Measurements from ENCODE around the gene GFER.

GFER gene

GRCh38 chr16:1980030-1980769, 3.8 kb upstream of the GFER start:
- TF ChIP-seq, protein P1, sequence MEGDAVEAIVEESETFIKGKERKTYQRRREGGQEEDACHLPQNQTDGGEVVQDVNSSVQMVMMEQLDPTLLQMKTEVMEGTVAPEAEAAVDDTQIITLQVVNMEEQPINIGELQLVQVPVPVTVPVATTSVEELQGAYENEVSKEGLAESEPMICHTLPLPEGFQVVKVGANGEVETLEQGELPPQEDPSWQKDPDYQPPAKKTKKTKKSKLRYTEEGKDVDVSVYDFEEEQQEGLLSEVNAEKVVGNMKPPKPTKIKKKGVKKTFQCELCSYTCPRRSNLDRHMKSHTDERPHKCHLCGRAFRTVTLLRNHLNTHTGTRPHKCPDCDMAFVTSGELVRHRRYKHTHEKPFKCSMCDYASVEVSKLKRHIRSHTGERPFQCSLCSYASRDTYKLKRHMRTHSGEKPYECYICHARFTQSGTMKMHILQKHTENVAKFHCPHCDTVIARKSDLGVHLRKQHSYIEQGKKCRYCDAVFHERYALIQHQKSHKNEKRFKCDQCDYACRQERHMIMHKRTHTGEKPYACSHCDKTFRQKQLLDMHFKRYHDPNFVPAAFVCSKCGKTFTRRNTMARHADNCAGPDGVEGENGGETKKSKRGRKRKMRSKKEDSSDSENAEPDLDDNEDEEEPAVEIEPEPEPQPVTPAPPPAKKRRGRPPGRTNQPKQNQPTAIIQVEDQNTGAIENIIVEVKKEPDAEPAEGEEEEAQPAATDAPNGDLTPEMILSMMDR (conservative IDR thresholded peaks at IDR 0.05): no peak
- no peak overlapping the region for H3K27ac ChIP-seq

- H3K27ac ChIP-seq: no peak overlapping the region
- TF ChIP-seq, protein P1 (conservative IDR thresholded peaks at IDR 0.05): no peak
Measured at GRCh38 chr16:1980770-1981087, 3.3 kb upstream of the GFER start.

DNA sequence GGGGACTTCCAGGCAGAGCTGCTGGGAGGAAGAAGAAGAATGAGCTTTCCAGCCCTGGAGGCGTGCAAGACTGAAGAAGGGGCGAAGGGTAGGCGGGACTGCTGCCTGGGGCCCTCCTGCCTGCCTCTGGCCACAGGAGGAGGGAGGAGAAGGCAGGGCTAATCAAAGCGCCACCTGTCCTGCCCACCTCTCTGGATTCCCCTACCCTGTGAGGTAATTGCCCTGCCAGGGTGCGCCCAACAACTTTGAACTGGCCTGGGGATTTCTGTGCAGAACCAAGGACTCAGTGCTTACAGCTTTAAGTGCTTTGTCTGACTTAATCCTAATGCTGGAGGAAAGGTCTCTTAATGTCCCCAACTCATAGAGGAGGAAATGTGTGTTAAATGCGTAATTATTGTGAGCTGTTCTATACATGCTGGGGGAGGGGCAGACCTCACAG, 2.6 kb upstream of the GFER start, which contains the start of gene NOXO1:
NOXO1 (minus strand) TSS at position 72 of the 439 bp plus-strand sequence. CDS start 290 bp downstream, outside the sequence.
- H3K27ac ChIP-seq: no peak within 1 kb of the TSS
- TF ChIP-seq, protein P1 (conservative IDR thresholded peaks at IDR 0.05): no peak

DNA sequence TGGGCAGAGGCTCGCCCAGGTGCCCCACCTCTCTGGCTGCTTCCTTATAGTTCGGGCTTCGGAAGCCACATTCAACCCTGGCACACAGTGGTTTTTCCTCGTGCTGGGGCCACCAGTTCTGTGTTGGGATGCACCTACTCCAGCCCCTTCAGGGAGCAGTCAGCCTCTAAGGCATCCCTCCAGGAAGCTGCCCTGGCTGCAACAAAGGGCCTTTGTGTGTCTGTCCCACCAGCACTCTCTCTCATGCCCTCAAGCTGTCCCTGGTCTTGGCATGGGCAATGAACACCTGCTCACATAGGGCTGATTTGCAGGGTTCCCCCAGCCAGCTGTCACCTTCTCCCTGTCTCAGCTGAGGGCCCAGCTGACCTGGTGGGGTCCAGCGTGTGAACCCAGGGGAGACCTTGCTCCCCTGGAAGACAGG, 2.0 kb upstream of the GFER start:
- TF ChIP-seq, protein P1 (conservative IDR thresholded peaks at IDR 0.05): no peak
- no peak overlapping the region for H3K27ac ChIP-seq

DNA sequence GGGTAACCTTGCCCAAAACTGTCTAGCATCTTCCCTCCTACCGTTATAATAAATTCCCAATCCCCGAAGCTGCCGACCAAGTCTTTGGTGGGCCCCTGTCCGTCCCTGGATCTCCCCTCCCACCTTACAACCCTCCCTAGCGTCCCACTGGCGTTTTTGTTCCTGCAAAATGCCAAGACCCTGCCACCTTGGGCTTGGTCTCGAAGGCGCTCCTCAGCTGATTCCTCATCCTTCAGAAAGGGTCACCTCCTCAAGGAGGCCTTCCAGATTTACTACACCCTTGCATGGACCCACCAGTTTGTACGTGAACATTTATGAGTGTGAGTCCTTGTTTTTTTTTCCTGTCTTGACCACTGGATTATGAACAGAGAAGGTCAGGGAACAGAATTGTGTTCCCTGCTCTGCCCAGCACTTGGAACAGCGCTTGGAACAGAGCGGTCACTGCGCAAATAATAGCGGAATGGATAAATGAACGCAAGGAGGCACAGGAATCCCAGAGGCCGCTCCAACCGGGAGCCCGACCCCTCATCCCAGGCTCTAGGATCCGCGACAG, 926 bp upstream of the GFER start:
- peak overlapping the region; percentile 81 for H3K27ac ChIP-seq
- TF ChIP-seq, protein P1 (conservative IDR thresholded peaks at IDR 0.05): no peak

GRCh38 chr16:1984347-1985225, 593 bp downstream of the GFER start:
- peak overlapping the region; percentile 81 for H3K27ac ChIP-seq

More at GRCh38 chr16:1984347-1985225, 593 bp downstream of the GFER start:
- TF ChIP-seq, protein P1 (conservative IDR thresholded peaks at IDR 0.05): no peak
